VCaP (cell line): ENCODE measurements around the gene COA5.

Experiments
- H3K27ac ChIP-seq: fragments of 450-650 bp; 2 replicates; pipeline ENCODE4 v1.5.1; 2017
- TF ChIP-seq, protein P1 (sequence below): fragments of 450-650 bp; conservative IDR thresholded peaks from 2 replicates; pipeline ENCODE4 v1.5.1; 2017; ENCODE audit warnings: mild to moderate bottlenecking, moderate library complexity

The COA5 gene

DNA sequence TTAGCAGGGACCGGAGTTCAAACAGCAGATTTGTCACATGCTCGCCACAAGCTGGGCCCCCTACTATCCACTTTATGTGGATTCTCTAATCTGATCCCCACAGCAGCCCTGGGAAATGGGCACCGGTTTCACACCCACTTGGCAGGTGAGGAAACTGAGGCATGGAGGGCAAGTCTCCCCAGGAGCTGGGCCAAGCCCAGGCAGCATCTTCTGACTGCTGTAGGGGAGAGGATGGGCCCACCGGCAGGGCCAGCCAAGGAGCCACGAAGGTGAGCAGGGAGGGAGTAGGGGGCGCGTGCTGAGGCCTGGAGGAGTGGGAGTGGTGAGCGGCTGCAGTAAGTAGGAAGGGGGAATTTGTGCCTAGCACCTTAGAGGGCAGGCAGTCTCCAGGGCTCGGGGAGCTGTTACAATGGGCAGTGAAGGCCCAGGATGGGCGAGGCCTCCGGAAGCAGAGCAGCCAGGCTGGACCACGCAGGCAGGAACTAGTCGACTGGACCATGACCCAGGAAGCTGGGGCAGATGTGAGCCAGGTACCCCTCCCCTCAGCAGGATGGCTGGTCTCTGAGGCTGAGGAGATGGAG lies 37.1 kb downstream of the COA5 start:
- TF ChIP-seq, protein P1, sequence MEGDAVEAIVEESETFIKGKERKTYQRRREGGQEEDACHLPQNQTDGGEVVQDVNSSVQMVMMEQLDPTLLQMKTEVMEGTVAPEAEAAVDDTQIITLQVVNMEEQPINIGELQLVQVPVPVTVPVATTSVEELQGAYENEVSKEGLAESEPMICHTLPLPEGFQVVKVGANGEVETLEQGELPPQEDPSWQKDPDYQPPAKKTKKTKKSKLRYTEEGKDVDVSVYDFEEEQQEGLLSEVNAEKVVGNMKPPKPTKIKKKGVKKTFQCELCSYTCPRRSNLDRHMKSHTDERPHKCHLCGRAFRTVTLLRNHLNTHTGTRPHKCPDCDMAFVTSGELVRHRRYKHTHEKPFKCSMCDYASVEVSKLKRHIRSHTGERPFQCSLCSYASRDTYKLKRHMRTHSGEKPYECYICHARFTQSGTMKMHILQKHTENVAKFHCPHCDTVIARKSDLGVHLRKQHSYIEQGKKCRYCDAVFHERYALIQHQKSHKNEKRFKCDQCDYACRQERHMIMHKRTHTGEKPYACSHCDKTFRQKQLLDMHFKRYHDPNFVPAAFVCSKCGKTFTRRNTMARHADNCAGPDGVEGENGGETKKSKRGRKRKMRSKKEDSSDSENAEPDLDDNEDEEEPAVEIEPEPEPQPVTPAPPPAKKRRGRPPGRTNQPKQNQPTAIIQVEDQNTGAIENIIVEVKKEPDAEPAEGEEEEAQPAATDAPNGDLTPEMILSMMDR, result no peak

DNA sequence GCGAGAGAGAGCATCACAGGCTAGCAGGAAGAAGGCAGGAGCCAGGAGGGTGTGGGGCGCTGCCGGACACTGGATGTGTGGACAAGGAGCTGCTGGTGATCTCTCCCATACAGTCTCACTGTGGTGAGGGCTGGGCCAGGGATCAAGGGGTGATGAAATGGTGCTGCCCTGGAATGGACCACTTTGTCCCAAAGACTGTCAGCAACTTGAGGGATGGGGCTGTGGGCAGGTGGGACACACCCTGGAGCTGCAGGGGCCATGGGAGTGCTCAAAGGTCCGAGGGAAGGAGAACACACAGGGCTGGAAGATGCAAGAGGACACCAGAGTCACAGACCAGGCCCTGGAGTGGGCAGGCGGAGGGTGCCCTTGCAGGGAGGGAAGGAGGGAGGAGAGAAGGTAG lies 38.0 kb downstream of the COA5 start:
- TF ChIP-seq, protein P1, result no peak
- H3K27ac ChIP-seq, result no peak overlapping the region

More for the DNA sequence above, 37.1 kb downstream of the COA5 start:
- no peak overlapping the region for H3K27ac ChIP-seq

DNA sequence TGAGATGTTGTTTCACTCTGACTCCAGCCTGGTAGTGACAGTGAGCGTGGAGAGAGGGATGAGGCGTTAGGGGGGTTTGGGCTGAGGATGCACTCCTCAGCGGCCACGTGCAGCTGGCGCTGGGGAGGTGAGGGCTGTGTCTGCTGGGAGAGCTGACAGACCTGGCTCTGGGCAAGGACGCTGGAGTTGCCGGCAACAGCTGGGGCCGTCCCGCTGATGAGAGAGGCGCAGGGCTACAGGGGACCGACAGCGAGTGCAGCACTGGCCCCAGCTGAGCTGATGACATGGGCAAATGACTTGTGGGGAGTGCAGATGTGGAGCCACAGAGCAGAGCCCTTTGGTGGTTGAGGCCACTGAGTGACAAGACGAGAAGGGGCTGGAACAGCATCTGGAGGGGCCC lies 38.4 kb downstream of the COA5 start:
- no peak overlapping the region for H3K27ac ChIP-seq
- TF ChIP-seq, protein P1, result no peak

DNA sequence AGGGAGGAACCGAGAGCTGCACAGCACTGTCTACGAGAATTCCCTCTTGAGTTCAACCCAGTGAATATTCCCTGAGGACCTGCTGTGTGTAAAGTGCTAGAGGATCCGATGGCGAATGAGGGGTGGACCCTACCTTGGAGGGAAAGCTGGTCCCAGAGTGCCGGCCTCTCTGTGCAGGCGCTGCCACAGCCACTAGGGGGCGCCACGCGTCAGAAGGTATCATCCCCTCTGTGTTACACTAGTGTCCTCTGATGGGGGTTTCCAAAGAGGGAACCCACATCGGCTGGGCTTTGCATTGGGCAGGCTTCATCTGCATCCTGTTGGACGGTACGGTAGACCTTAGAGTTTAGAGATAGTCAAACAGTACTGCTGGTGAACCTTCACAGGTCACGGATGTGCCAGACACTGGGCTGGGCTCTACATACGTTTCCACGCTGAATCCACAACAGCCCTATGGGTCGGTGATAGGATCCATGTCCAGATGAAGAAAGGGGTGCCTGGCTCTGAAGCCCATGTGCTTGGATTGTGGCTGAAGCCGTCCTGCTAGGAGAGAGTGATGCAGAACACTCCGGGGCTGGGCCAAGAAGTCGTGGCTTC lies 39.0 kb downstream of the COA5 start:
- TF ChIP-seq, protein P1, result peak; percentile 78

DNA sequence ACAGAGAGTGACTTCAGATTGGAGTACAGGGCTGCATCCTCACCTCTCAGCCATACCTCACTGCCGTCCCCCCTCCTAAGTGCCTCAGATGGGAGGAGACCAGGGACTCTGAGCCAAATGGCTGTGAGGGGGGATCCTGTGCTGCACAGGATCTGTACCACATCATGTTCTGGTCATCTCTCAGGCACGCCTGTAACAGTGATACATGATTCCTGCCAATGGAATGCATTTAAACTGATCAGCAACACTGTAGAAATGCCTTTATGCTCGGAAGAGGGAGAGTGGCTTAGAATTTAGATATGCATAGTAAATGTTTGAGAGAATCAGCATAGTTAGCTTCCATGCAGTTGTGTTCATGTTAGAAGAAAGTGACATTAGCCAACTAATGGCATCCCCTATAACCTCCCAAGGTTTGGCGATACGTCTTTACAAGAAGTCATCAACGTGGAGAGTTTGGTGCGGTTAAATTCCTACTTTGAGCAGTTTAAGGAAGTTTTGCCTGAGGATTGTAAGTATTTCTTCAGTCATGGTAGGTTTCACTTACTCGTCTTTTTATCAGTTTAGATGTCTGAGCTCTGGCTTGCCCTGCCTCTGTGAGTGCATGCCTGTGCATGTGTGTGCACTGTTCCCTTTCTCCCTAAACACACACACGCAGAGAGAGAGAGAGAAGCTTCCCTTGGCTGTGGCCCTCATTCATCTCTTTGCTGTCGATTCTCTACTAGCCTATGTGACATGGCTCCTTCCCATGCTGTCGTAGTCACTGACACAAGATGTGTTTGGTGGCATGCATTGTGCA lies 40.0 kb downstream of the COA5 start:
- no peak overlapping the region for H3K27ac ChIP-seq
- TF ChIP-seq, protein P1, result no peak

More for the DNA sequence above, 39.0 kb downstream of the COA5 start:
- no peak overlapping the region for H3K27ac ChIP-seq

DNA sequence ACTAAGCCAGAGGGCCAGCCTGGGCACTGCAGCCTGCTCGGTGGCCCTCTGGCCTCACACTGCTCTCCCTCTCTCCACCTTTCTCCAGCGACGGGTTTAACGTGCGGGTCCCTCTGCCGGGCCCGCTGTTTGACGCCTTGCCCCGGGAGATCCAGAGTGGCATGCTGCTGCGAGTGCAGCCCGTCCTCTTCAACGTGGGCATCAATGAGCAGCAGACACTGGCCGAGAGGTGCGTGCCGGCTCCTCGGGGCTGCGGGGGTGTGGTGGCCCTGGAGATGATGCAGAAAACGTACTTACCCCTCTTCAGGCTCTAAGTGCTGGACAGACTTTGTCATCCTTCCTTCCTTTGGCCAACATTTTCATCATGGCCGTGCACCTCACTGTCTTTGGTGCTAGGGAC lies 42.4 kb downstream of the COA5 start:
- H3K27ac ChIP-seq, result no peak overlapping the region
- TF ChIP-seq, protein P1, result no peak

DNA sequence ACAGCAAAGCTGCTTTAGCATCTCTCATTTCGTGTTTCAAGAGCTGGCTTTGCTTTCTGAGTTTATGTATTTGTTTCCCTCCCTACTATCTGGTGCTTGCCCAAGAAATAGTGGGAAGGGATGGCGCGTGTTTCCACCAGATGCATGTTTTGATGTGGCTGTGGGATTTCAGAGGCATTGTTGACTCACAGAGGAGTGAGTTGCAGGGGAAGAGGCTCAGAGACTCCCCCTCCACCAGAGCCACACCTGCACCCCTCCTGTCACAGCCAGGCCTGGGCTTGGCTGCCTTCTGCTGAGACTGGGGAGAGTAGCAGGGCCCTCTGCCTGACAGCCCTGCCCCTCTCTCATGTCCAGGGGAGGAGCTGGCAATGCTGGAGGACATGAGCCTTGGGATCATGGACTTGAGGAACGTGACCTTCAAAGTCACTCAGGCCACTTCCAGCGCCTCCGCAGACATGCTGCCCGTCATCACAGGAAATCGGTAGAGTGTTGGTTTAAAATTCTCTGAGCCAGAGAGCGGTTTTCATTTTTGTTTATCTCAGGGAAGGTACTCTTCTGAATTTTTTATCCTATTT lies 42.9 kb downstream of the COA5 start:
- no peak overlapping the region for H3K27ac ChIP-seq
- TF ChIP-seq, protein P1, result no peak
